Esophagus squamous epithelium (tissue), 4 donors: Measurements from ENCODE around the gene IL6.

Source experiments
- CTCF ChIP-seq, 6 experiments: fragments of 450-650 bp in 4 of 6; fragments of 200-600 bp in 2 of 6; sonication (generic) in 2 of 6; IDR thresholded peaks; one replicate each; pipeline ENCODE4 v1.5.1; 2016 to 2019; ENCODE audit warnings: antibody characterized with exemption in 6 of 6, mild to moderate bottlenecking in 4 of 6, moderate library complexity in 4 of 6
- POLR2A ChIP-seq, 4 donors: fragments of 450-650 bp; IDR thresholded peaks; one replicate each; pipeline ENCODE4 v1.6.1; 2017; ENCODE audit warnings: antibody characterized with exemption in 4 of 4, mild to moderate bottlenecking in 4 of 4, moderate library complexity in 3 of 4

GRCh38 chr7:22730066-22730710 is 3.2 kb downstream of the IL6 start:
- TF ChIP-seq CTCF (IDR thresholded peaks at IDR 0.05) (no peak), POLR2A (IDR thresholded peaks at IDR 0.05) (no peak)
